T follicular helper cell (primary cell): ENCODE measurements around the gene PLOD3.
"Not testable (repeated sequence)": the region's sequence is repeated elsewhere in the genome, so short reads cannot be mapped to it uniquely, and the experiment has no call there.

Experiments used
- DNase-seq: peaks from one replicate; pipeline ENCODE4 v3.0.0-alpha.2; 2020; ENCODE audit warnings: low read depth
- total RNA-seq, 2 experiments: gene quantifications; one replicate each; lab custom pipeline; 2026; lab: John Stamatoyannopoulos, UW

PLOD3 gene, protein sequence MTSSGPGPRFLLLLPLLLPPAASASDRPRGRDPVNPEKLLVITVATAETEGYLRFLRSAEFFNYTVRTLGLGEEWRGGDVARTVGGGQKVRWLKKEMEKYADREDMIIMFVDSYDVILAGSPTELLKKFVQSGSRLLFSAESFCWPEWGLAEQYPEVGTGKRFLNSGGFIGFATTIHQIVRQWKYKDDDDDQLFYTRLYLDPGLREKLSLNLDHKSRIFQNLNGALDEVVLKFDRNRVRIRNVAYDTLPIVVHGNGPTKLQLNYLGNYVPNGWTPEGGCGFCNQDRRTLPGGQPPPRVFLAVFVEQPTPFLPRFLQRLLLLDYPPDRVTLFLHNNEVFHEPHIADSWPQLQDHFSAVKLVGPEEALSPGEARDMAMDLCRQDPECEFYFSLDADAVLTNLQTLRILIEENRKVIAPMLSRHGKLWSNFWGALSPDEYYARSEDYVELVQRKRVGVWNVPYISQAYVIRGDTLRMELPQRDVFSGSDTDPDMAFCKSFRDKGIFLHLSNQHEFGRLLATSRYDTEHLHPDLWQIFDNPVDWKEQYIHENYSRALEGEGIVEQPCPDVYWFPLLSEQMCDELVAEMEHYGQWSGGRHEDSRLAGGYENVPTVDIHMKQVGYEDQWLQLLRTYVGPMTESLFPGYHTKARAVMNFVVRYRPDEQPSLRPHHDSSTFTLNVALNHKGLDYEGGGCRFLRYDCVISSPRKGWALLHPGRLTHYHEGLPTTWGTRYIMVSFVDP
- total RNA-seq, result 24.6 to 53.4 reads per million in 2 experiments

DNA sequence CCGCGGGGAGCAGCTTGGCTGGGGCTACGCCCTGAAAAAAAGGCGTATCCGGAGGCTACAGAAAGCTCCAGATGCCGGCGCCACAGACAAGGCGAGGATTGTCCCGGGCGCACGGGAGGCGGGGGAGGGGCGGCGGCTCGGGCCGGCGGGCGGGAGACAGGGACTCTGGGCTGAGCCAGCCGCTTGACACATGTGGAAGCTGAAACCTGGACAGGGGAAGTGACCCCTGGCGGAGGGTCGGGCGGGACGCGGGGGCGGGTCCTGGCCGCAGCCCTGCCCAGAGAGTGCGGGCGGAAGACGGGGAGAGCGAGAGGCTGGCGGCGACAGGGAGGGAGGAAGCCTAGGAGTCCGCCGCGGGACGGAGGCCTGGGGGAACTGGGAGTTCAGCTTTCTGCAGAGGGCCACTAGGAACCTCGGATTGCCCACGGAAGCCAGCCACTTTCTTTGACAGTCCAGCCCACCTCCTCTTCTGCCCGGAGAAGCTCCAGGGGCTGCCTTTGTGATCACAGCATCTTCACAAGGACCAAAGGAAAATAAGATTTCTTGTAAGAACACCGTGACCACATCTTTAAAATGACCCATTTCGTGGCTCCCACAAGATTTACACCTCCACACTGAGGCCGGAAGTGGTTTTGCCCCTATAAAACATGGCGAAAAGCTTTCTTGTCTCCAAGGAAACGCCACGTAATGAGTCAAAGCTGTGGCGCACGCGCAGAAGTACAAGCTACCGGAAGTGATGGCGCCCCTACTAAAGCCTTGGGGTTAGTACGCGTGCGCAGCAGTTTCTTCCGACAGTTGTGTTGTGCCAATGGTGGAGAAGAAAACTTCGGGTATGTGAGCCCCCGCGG, at the start of gene PLOD3, which contains the start of gene ZNHIT1:
TSS of gene PLOD3 (minus strand) at position 194 of the 848 bp plus-strand sequence. CDS start 307 bp downstream, outside the sequence.
TSS of gene ZNHIT1 (plus strand) at position 778 of the 848 bp plus-strand sequence. CDS start at position 809, 31 bp downstream.
- peak; percentile 93 for DNase-seq

DNA sequence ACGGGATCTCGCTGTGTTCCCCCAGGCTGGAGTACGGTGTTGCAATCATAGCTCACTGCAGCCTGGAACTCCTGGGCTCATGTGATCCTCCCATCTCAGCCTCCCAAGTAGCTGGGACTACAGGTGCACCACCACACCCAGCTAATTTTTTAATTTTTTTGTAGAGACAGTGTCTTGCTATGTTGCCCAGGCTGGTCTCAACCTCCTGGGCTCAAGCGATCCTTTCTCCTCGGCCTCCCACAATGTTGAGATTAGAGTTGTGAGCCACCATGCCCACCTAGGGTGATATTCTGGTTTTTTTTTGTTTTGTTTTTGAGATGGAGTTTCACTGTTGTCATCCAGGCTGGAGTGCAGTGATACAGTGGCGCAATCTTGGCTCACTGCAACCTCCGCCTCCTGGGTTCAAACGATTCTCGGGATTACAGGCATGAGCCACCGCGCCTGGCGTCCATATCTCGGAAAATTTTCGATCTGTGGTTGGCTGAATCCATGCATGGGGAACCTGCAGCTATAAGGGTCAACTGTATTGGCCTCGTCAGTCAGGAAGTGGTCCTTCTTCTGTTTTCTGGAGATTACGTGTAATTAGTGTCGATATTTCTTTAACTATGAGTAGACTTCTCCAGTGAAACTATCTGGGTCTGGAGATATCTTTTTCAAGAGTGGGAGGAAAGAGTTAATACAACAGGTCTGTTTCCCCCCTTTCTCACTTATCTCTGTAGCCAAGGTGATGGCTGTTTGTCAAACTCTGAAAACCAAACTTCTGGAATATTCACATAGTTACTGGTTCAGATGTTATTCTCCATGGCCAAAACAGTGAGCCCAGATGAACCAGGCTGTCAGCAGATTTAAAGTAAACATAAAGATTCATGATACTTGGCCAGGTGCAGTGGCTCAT, 48.5 kb upstream of the PLOD3 start:
- DNase-seq, result no peak

DNA sequence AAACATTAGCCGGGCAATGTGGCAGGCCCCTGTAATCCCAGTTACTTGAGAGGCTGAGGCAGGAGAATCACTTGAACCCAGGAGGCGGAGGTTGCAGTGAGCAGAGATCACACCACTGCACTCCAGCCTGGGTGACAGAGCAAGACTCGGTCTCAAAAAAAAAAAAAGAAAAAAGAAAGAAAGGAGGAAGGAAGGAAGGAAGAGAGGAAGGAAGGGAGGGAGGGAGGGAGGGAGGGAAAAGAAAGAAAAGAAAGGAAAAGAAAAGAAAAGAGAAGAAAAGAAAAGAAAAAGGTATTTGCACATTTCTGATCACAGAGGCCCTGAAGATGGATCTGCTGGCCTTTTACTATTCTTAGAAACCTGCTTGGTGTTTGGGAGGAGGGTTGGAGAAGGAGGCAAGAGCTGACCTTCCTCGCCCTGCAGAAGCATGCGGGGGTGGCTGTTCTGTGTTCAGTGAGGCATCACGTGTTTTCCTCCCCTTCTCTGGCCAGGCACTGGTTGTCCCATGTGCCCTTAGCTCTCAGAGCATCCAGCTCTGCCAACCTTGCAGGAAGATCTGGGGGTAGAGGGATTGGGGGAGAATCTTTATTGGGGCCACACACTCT, 46.8 kb upstream of the PLOD3 start:
- not testable (repeated sequence) for DNase-seq

DNA sequence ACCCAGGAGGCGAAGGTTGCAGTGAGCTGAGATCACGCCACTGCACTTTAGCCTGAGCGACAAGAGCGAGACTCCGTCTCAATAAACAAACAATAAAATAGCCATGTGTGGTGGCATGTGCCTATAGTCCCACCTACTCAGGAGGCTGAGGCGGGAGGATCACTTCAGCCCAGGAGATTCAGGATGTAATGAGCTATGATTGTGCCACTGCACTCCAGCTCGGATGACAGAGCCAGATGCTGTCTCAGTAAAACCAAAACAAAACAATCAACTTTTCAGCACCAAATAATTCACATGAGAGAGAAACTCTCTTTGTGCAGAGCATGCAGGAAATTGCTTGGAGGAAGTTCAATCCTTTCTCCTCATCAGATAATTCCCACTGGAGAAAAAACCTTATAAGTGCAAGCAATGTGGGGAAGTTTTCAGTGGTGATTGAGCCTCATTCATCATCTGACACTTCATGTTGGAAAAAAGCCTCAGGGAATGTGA, 40.9 kb upstream of the PLOD3 start:
- no peak for DNase-seq

DNA sequence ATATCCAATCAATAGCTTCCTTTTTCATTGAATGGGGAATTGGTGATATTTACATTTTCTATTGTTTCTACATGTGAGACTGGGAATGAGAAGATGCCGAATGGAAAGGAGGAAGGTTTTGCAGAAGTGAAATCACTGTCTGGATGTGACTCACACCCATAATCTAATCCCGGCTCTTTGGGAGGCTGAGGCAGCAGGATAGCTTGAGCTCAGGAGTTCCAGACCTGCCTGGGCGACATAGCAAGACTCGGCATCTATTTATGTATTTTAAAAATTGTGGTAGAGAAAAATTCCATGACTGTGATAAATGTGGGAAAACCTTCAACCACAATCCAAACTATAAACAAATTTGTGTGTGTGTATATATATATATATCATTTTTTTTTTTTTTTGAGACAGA, 38.4 kb upstream of the PLOD3 start:
- DNase-seq, result no peak

DNA sequence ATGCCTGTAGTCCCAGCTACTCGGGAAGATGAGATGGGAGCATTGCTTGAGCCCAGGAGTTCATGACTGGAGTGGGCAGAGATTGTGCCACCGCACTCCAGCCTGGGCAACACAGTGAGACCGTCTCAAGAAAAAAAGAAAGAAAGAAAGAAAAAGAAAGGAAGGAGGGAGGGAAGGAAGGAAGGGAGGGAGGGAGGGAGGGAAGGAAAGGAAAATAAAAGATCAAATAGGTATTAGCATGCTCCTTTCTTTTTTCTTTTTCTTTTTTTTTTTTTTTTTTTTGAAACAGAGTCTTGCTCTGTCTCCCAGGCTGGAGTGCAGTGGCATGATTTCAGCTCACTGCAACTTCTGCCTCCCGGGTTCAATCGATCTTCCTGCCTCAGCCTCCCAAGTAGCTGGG, 35.8 kb upstream of the PLOD3 start:
- not testable (repeated sequence) for DNase-seq

DNA sequence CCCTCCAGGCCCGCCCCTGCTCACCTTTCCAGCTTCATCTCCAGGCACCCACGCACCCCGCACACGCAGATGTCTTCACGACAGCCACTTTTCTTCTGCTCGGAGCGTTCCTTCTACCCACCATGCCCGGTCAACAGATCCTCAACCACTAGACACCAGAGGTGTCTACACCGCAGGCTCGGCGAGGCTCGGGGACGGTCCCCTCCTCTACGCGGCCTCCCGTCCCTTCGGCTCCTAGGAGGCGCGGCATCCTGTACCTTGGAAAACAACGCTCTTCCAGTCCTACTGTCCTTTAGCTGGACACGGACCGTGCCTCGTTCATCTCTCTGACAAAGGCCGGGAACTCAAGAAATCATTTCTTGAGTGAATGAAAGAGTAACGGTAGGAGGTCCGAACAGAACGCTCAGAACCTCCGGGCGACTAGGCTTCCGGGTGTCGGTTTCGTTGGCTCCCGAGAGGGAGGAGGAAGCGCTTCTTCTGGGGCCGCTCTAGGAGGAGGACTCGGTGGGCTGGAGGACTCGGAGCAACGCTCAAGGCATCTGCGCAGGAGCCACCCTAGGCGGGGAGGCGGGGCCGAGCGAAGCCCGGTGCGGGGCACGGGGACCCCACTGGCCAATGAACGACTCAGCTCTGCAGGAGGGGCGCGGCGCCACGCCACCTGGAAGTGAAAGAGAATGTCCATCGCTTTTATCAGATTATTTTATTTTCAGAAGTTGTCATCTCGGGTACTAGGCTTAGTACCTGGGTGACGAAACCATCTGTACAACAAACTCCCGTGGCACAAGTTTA, 34.7 kb upstream of the PLOD3 start:
- DNase-seq, result peak; percentile 98

DNA sequence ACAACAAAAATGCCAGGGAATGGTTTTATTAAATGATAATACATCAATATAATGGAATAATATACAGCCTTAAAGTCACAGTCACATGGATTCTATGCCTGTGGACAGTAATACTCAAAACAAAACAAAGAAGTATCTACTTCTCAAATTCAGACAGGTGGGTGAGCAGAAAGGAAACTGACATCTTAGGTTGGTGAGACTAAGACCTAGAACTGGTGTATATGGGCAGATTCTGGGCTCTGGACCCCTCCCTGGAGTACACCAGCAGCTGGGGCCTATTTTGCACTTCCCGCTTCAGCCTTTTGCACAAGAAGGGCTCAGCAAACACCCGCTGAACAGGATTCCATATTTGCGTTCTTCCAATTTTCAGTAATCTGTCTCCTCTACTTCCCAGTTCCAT, 32.9 kb upstream of the PLOD3 start:
- no peak for DNase-seq

DNA sequence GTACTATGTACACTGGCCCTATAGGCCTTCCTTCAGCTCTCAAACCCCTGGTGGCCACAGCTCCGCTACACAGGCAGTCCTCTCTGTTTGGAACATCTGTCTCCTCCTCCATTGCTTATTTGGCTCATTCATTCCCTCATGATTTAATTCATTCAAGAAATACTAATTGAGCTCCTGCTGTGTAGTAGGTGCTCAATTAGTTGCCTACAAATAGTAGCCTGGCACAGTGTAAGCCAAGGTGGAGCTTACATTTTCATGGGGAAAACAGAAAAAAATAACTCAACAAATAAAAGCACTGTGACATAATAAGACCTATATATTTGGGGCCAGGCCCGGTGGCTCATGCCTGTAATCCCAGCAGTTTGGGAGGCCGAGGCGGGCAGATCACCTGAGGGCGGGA, 30.9 kb upstream of the PLOD3 start:
- no peak for DNase-seq

DNA sequence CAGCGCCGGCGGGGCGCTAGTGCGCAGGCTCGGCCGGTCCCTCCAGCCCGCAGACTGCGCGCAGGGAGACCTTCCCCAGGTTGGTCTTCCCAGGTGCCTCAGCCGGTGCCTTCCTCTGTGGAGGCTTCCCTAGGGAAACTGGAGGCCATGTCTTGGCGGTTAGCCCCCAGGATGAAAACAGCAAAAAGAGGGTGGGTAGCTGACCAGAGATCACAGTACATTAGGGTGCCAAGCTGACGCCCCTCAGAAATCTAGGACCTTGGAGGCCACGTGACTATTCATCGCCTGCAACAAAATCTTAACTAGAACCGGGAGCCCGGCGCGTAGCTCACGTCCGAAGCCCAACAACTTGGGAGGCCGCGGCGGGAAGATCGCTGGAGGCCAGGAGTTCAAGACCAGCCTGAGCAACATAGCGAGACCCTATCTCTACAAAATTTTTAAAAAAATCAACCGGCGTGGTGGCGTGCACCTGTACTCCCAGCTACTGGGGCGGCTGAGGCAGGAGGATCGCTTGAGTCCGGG, 27.8 kb upstream of the PLOD3 start:
- no peak for DNase-seq

DNA sequence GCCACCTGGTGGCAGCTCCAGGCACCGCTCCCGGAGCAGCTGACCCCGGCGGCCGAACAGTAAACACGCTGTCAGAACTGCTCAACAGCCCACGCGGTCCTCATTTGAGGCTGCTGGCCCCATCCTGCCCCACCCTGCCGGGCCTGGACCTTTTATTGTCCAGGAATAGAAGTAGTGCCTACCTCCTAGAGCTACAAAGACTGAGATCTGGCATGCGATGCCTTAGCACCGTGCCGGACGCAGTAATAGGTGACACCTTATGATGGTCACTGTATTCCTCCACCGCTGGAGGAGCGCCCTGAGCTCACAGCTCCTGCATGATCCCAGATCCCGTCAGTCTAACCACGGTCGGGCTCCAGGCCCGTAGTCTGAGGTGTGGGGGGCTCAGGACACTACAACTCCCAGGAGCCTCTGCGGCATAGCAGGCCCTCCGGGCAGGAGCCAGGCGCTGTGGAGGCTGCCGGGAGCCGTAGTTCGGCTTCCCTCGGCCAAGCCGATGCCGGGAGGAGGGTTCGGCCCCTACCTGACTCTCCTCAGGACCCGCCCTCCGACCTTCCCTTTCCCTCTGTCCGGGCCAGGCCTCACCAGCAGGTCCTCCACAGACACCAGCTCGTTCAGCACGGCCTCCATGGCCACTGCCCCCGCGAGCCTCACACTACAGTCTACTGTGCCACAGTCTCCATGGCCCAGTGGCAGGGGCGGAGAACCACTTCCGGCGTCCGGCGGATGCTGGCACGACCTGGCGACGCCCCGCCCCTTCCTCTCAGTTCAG, 27.2 kb upstream of the PLOD3 start, which contains the start of gene FIS1:
TSS of gene FIS1 (minus strand) at position 707 of the 772 bp plus-strand sequence. CDS start at position 630, 77 bp downstream.
- peak; percentile 84 for DNase-seq

DNA sequence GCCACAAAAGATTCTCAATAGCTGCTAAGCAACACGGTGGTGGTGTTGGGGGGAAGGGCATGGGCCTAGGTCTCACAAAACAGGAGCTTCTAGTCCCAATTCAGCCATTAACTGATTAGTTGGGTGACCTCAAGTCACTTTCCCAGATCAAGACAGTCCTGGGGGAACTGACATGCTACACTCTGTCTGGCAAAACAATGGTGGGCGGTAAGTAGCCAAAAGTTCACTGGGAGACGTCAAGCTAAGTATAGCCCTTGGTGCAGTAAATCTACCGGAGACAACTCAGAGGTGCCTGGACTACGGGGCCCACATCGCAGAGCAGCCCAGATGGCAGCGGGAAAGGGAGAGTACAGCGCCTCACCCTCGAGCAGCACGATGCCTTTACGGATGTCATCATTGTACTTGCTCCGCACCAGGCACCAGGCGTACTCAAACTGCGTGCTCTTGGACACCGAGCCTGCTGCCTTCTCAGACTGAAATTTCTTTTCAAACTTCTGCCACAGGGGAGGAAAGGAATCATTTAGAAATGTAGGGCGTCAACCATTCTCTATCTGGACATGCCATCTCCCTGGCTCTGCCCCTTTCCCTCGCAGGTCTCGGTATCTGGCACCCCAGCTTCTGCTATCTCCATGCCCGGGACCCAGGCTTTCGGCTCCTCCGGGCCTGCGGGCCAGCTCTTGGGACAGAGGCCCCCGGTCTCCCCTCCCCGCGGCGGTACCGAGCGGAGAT, 26.4 kb upstream of the PLOD3 start:
- no peak for DNase-seq

DNA sequence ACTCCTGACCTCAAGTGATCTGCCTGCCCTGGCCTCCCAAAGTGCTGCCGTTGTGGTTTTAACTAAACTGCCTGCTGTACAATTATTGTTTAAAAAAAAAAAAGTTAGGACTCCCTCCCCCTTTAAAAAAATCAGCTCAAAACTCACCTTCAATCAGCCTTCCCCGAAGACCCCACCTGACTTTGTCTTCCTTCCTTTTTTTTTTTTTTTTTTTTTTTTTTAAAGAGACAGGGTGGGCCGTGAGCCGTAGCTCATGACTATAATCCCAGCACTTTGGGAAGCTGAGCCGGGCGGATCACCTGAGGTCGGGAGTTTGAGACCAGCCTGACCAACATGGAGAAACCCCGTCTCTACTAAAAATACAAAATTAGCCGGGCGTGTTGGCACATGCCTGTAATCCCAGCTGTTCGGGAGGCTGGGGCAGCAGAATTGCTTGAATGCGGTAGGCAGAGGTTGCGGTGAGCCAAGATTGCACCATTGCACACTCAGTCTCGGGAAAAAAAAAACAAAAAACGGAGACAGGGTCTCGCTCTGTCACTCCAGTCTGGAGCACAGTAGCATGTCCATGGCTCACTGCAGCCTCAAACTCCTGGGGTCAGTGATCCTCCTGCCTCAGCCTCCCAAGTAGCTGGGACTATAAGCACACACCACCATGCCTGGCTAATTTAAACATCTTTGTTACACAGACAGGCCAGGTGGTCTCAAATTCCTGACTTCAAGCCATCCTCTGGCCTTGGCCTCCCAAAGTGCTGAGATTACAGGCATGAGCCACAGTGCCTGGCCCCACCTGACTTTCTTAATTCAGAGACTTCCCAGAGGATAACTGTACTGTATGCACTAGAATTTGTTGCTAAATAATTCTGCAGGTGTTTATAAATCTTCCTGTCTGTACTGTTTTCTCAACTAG, 24.3 kb upstream of the PLOD3 start:
- no peak for DNase-seq

DNA sequence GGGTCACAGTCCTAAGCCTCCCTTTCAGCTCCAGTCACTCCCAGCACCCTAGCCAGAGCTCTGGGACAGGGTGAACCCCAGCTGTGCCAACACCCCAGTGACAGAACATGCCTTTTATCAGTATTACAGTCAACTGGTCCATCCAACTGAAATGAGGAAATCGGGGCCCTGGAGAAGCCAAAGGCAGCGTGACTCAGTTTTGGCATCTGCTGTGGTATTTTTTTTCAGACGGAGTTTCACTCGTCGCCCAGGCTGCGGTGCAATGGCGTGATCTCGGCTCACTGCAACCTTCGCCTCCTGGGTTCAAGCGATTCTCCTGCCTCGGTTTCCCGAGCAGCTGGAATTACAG, 23.6 kb upstream of the PLOD3 start:
- no peak for DNase-seq

DNA sequence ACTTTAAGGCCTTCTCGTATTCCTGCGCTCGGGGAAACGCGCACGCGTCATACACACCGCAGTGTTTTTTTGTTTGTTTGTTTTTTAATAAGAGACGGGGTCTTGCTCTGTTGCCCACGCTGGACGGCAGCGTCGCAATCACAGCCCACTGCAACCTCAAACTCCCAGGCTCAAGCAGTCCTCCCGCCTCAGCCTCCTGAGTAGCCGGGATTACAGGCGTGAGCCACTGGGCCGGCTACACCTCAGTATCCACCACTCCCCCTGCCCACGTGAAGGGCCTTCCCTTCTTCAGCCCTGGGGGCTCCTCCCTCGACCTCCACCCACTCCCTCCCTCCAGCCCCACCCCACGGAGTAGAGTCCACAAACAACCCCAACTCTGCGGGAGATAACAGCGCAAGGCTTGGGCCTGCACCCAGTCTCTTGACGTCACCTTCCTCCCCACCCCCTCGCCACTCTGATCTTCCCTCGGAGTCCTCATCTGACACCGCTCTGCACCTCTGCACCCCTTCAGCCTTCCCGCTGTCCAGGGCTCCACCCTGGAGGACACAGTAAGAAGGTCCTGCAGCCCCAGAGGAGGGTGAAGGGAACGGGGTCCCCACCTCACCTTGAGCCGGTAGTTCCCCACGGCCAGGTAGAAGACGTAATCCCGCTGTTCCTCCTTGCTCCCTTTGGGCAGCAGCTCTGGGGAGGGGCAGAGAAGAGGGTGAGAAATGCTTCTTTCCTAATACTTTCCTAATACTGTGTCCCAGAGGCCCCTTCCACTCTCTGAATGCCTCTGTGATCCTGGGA, 23.0 kb upstream of the PLOD3 start:
- DNase-seq, result no peak

DNA sequence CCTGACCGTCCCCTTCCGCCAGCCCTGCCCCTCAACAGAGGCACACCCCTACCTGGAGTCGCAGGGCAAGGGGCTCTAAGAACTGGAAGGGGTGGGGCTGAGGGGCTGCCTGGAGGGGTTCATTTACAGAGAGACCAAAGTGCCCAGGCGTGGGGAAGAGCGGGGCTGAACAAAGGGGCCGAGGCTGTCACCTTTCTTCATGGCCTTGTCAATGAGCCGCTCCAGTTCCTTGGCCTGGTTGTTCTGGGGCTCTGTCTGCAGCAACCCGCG, 22.5 kb upstream of the PLOD3 start:
- DNase-seq, result no peak
